ENCODE measurements around the gene PER2. TPM values are rescaled to one million over a fixed set of nuclear protein-coding genes. Genes with fewer than 3 reads are reported as not detected.

PER2 gene
- total and polyA plus RNA-seq, 2 of the 13 experiments (the other 11 are each of a cell fraction or from before 2014, with no cell fraction given) = 5.1 to 9.4 TPM

DNA sequence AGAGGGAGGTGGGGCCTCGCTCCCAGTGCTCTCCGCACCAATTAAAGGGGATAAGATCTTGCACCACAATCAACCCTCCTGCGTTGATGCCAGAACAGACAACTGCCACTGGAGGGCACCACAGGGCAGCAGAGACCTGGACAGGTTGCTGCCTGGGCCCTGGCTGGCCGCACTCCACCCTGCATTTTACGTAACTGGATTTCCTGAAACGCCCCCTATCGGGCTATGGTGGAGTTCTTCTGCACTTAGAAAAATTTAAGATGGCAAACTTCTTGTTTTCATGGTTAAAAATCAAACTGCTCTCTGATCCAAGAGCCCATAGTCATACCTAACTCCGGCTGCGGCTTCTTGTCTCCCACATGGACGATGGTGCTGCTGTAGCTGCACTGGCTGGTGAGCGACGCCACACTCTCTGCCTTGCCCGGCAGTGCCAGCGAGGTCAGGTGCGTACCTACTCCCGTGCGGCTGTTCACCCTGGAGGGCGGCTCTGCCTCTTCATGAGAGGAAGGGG lies 31.8 kb downstream of the PER2 start (continued):
- TF ChIP-seq ZC3H13 (CRISPR knock-in tag; IDR thresholded peaks at IDR 0.05) (no peak), ARID2 (CRISPR knock-in tag; IDR thresholded peaks at IDR 0.05; ENCODE audit: borderline replicate concordance) (no peak), EED (CRISPR knock-in tag; IDR thresholded peaks at IDR 0.05) (0 out of 2 replicates have a peak, but pooled peaks have one; percentile 41), HNF1B (CRISPR knock-in tag; IDR thresholded peaks at IDR 0.05) (peak; percentile 71; the same call in 1 of the 2 replicates), ZNF746 (CRISPR knock-in tag; IDR thresholded peaks at IDR 0.05) (no peak), TRAFD1 (CRISPR knock-in tag; IDR thresholded peaks at IDR 0.05; ENCODE audit: borderline replicate concordance) (no peak), ZMYM4 (CRISPR knock-in tag; IDR thresholded peaks at IDR 0.05) (peak; percentile 73), MYC (CRISPR knock-in tag; IDR thresholded peaks at IDR 0.05; ENCODE audit: borderline replicate concordance) (no peak), SMAD3 (CRISPR knock-in tag; IDR thresholded peaks at IDR 0.05) (peak; percentile 76; the same call in 1 of the 2 replicates), ZNF766 (CRISPR knock-in tag; IDR thresholded peaks at IDR 0.05; ENCODE audit: borderline replicate concordance) (no peak), SP4 (CRISPR knock-in tag; IDR thresholded peaks at IDR 0.05) (no peak), U2AF1 (optimal IDR thresholded peaks at IDR 0.05; ENCODE audit: low read depth, low read length) (peak; percentile 39), ZNF547 (CRISPR knock-in tag; IDR thresholded peaks at IDR 0.05) (no peak), SALL2 (CRISPR knock-in tag; IDR thresholded peaks at IDR 0.05) (0 out of 2 replicates have a peak, but pooled peaks have one; percentile 14), ZNF432 (CRISPR knock-in tag; IDR thresholded peaks at IDR 0.05; ENCODE audit: borderline replicate concordance) (no peak), HMG20B (CRISPR knock-in tag; conservative IDR thresholded peaks at IDR 0.05) (no peak), JUND (CRISPR knock-in tag; IDR thresholded peaks at IDR 0.05) (no peak), HMGA1 (CRISPR knock-in tag; conservative IDR thresholded peaks at IDR 0.05) (no peak), NR1H2 (CRISPR knock-in tag; IDR thresholded peaks at IDR 0.05; ENCODE audit: borderline replicate concordance, low read depth) (no peak), ZNF431 (CRISPR knock-in tag; IDR thresholded peaks at IDR 0.05; ENCODE audit: borderline replicate concordance, low read depth) (no peak), MBNL3 (CRISPR knock-in tag; conservative IDR thresholded peaks at IDR 0.05) (no peak)
- TF ChIP-seq, protein P1, sequence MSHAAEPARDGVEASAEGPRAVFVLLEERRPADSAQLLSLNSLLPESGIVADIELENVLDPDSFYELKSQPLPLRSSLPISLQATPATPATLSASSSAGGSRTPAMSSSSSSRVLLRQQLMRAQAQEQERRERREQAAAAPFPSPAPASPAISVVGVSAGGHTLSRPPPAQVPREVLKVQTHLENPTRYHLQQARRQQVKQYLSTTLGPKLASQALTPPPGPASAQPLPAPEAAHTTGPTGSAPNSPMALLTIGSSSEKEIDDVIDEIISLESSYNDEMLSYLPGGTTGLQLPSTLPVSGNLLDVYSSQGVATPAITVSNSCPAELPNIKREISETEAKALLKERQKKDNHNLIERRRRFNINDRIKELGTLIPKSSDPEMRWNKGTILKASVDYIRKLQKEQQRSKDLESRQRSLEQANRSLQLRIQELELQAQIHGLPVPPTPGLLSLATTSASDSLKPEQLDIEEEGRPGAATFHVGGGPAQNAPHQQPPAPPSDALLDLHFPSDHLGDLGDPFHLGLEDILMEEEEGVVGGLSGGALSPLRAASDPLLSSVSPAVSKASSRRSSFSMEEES (CRISPR knock-in tag; IDR thresholded peaks at IDR 0.05) = peak; percentile 65; the same call in 1 of the 2 replicates
- TF ChIP-seq, protein P2, sequence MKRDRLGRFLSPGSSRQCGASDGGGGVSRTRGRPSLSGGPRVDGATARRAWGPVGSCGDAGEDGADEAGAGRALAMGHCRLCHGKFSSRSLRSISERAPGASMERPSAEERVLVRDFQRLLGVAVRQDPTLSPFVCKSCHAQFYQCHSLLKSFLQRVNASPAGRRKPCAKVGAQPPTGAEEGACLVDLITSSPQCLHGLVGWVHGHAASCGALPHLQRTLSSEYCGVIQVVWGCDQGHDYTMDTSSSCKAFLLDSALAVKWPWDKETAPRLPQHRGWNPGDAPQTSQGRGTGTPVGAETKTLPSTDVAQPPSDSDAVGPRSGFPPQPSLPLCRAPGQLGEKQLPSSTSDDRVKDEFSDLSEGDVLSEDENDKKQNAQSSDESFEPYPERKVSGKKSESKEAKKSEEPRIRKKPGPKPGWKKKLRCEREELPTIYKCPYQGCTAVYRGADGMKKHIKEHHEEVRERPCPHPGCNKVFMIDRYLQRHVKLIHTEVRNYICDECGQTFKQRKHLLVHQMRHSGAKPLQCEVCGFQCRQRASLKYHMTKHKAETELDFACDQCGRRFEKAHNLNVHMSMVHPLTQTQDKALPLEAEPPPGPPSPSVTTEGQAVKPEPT (CRISPR knock-in tag; IDR thresholded peaks at IDR 0.05; ENCODE audit: low read depth) = no peak
- TF ChIP-seq, protein P3, sequence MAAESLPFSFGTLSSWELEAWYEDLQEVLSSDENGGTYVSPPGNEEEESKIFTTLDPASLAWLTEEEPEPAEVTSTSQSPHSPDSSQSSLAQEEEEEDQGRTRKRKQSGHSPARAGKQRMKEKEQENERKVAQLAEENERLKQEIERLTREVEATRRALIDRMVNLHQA (CRISPR knock-in tag; IDR thresholded peaks at IDR 0.05) = no peak
